WTC11 (cell line): ENCODE measurements around the gene RIC8B. TPM values are rescaled to one million over a fixed set of nuclear protein-coding genes. Genes with fewer than 3 reads are reported as not detected.

Source experiments
- ATAC-seq: fragments of 200-7000 bp; cut with Tn5 transposase; 2 replicates; pipeline ENCODE4 v1.10.0; 2021; ENCODE audit warnings: mild to moderate bottlenecking, moderate library complexity
- CTCF ChIA-PET: fragments of 300-600 bp; sonication (Branson Sonifier 250); formaldehyde crosslinking; loops from one replicate; lab custom pipeline; 2021; ENCODE audit warnings: antibody characterized with exemption; lab: Charles Lee
- POLR2A ChIA-PET: fragments of 350-600 bp; sonication (Branson Sonifier 250); formaldehyde crosslinking; loops from one replicate; lab custom pipeline; 2021; ENCODE audit warnings: antibody characterized with exemption; lab: Charles Lee
- DNase-seq: peaks from one replicate; pipeline ENCODE4 v3.0.0; 2021; ENCODE audit warnings: low spot score
- H3K27ac Mint-ChIP-seq: 2 replicates; pipeline ENCODE4 v1.8.0; 2021; ENCODE audit warnings: mixed read lengths
- H3K27me3 Mint-ChIP-seq: 2 replicates; pipeline ENCODE4 v1.8.0; 2021; ENCODE audit warnings: low read depth, mild to moderate bottlenecking, moderate library complexity, mixed read lengths
- H3K36me3 Mint-ChIP-seq: 2 replicates; pipeline ENCODE4 v1.8.0; 2021; ENCODE audit warnings: mixed read lengths
- H3K4me1 Mint-ChIP-seq: 2 replicates; pipeline ENCODE4 v1.8.0; 2022; ENCODE audit warnings: mixed read lengths
- H3K4me3 Mint-ChIP-seq: 2 replicates; pipeline ENCODE4 v1.8.0; 2021; ENCODE audit warnings: mild to moderate bottlenecking, moderate library complexity, mixed read lengths
- H3K9me3 Mint-ChIP-seq: 2 replicates; pipeline ENCODE4 v1.8.0; 2021; ENCODE audit warnings: mixed read lengths
- CREB1 ChIP-seq: sonication (generic); formaldehyde crosslinking; IDR thresholded peaks from 2 replicates; pipeline ENCODE4 v1.8.0; 2023; ENCODE audit warnings: mild to moderate bottlenecking, missing genetic modification reagents
- CREM ChIP-seq: sonication (generic); formaldehyde crosslinking; IDR thresholded peaks from 2 replicates; pipeline ENCODE4 v1.8.1; 2022; ENCODE audit warnings: mild to moderate bottlenecking, missing genetic modification reagents, moderate library complexity
- CTCF ChIP-seq: fragments of 200-600 bp; IDR thresholded peaks from 2 replicates; pipeline ENCODE4 v1.8.0; 2022; ENCODE audit warnings: antibody characterized with exemption
- ESRRA ChIP-seq: sonication (generic); formaldehyde crosslinking; IDR thresholded peaks from 2 replicates; pipeline ENCODE4 v1.8.1; 2022; ENCODE audit warnings: mild to moderate bottlenecking, missing genetic modification reagents, borderline replicate concordance
- GTF2I ChIP-seq: fragments of 250-450 bp; sonication (Bioruptor Pico); conservative IDR thresholded peaks from 2 replicates; pipeline ENCODE4 v1.4.0; 2021; ENCODE audit warnings: mild to moderate bottlenecking
- IRF2 ChIP-seq: sonication (generic); formaldehyde crosslinking; IDR thresholded peaks from 2 replicates; pipeline ENCODE4 v1.8.0; 2022; ENCODE audit warnings: low read depth, missing genetic modification reagents, borderline replicate concordance
- JAZF1 ChIP-seq: fragments of 250-450 bp; sonication (Bioruptor Pico); IDR thresholded peaks from 2 replicates; pipeline ENCODE4 v1.9.0; 2021; ENCODE audit warnings: moderate library complexity, mild to moderate bottlenecking, inconsistent platforms
- JUN ChIP-seq: sonication (generic); formaldehyde crosslinking; IDR thresholded peaks from 2 replicates; pipeline ENCODE4 v1.8.0; 2023; ENCODE audit warnings: mild to moderate bottlenecking, missing genetic modification reagents
- NFYB ChIP-seq: sonication (generic); formaldehyde crosslinking; conservative IDR thresholded peaks from 2 replicates; pipeline ENCODE4 v1.8.0; 2022; ENCODE audit warnings: low read depth, missing genetic modification reagents
- RELA ChIP-seq: sonication (generic); formaldehyde crosslinking; IDR thresholded peaks from 2 replicates; pipeline ENCODE4 v1.8.1; 2022; ENCODE audit warnings: missing genetic modification reagents, mild to moderate bottlenecking, borderline replicate concordance
- SMAD3 ChIP-seq: sonication (generic); formaldehyde crosslinking; IDR thresholded peaks from 2 replicates; pipeline ENCODE4 v1.8.0; 2022; ENCODE audit warnings: missing genetic modification reagents, mild to moderate bottlenecking, borderline replicate concordance
- ZNF138 ChIP-seq: sonication (generic); formaldehyde crosslinking; conservative IDR thresholded peaks from 2 replicates; pipeline ENCODE4 v1.8.1; 2022; ENCODE audit warnings: mild to moderate bottlenecking, moderate library complexity, missing genetic modification reagents
- ZNF232 ChIP-seq: sonication (generic); formaldehyde crosslinking; IDR thresholded peaks from 2 replicates; pipeline ENCODE4 v1.8.0; 2022; ENCODE audit warnings: mild to moderate bottlenecking, missing genetic modification reagents
- total RNA-seq: library from RNA; stranded (reverse); gene quantifications from 3 replicates; pipeline ENCODE4 v1.2.3, GENCODE V29; 2021
- TF ChIP-seq, protein P1 (sequence below): sonication (generic); formaldehyde crosslinking; conservative IDR thresholded peaks from 2 replicates; pipeline ENCODE4 v1.8.1; 2023; ENCODE audit warnings: mild to moderate bottlenecking, low read depth, missing genetic modification reagents, moderate library complexity
- TF ChIP-seq, protein P2 (sequence below): sonication (generic); formaldehyde crosslinking; IDR thresholded peaks from 2 replicates; pipeline ENCODE4 v1.8.0; 2022; ENCODE audit warnings: missing genetic modification reagents
- TF ChIP-seq, protein P3 (sequence below): sonication (generic); formaldehyde crosslinking; IDR thresholded peaks from 2 replicates; pipeline ENCODE4 v1.8.0; 2023; ENCODE audit warnings: missing genetic modification reagents, mild to moderate bottlenecking, borderline replicate concordance

RIC8B gene
- total RNA-seq, 1 experiment from 2014 or later, result 20.2 TPM

DNA sequence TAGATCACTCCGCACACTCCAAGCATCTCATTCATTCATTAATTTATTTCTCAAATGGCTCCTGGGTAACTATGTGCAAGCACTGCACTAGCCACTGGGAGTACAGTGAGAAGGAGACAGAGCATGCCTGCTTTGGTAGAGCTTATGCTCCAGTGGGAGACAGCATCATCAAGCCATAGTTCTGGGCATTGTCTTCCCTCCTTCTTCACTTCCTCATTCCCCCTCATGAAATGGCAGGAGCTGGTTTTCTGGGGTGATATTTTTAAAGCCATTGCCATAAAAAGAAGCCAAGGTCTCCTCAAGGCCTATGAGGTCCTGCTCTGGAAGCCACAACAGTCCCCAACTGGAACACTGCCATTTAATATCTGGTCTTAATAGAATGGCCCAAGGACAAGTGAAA is 20.2 kb upstream of the RIC8B start (continued):
- TF ChIP-seq ESRRA (CRISPR knock-in tag), result no peak
- TF ChIP-seq, protein P1, sequence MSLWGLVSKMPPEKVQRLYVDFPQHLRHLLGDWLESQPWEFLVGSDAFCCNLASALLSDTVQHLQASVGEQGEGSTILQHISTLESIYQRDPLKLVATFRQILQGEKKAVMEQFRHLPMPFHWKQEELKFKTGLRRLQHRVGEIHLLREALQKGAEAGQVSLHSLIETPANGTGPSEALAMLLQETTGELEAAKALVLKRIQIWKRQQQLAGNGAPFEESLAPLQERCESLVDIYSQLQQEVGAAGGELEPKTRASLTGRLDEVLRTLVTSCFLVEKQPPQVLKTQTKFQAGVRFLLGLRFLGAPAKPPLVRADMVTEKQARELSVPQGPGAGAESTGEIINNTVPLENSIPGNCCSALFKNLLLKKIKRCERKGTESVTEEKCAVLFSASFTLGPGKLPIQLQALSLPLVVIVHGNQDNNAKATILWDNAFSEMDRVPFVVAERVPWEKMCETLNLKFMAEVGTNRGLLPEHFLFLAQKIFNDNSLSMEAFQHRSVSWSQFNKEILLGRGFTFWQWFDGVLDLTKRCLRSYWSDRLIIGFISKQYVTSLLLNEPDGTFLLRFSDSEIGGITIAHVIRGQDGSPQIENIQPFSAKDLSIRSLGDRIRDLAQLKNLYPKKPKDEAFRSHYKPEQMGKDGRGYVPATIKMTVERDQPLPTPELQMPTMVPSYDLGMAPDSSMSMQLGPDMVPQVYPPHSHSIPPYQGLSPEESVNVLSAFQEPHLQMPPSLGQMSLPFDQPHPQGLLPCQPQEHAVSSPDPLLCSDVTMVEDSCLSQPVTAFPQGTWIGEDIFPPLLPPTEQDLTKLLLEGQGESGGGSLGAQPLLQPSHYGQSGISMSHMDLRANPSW (CRISPR knock-in tag), result no peak
- TF ChIP-seq JAZF1 (CRISPR knock-in tag), result no peak
- TF ChIP-seq, all 79 proteins: peak for 0

GRCh38 chr12:106757623-106758348 is 16.7 kb upstream of the RIC8B start:
- Mint-ChIP-seq H3K36me3 (no peaks in the 10 kb centered on the region), H3K9me3 (no peaks in the 10 kb centered on the region), H3K4me1 (peaks cover 36% of the 10 kb centered on the region), H3K4me3 (no peak overlapping the region), H3K27me3 (no peaks in the 10 kb centered on the region), H3K27ac (no peak overlapping the region)
- TF ChIP-seq CREB1 (no peak), ZNF138 (CRISPR knock-in tag) (no peak), CREM (CRISPR knock-in tag) (no peak), CTCF (no peak), NFYB (CRISPR knock-in tag) (no peak), RELA (CRISPR knock-in tag) (no peak), GTF2I (no peak), JUN (no peak), IRF2 (CRISPR knock-in tag) (no peak), SMAD3 (CRISPR knock-in tag) (no peak), ZNF232 (CRISPR knock-in tag) (no peak)
- TF ChIP-seq, protein P2, sequence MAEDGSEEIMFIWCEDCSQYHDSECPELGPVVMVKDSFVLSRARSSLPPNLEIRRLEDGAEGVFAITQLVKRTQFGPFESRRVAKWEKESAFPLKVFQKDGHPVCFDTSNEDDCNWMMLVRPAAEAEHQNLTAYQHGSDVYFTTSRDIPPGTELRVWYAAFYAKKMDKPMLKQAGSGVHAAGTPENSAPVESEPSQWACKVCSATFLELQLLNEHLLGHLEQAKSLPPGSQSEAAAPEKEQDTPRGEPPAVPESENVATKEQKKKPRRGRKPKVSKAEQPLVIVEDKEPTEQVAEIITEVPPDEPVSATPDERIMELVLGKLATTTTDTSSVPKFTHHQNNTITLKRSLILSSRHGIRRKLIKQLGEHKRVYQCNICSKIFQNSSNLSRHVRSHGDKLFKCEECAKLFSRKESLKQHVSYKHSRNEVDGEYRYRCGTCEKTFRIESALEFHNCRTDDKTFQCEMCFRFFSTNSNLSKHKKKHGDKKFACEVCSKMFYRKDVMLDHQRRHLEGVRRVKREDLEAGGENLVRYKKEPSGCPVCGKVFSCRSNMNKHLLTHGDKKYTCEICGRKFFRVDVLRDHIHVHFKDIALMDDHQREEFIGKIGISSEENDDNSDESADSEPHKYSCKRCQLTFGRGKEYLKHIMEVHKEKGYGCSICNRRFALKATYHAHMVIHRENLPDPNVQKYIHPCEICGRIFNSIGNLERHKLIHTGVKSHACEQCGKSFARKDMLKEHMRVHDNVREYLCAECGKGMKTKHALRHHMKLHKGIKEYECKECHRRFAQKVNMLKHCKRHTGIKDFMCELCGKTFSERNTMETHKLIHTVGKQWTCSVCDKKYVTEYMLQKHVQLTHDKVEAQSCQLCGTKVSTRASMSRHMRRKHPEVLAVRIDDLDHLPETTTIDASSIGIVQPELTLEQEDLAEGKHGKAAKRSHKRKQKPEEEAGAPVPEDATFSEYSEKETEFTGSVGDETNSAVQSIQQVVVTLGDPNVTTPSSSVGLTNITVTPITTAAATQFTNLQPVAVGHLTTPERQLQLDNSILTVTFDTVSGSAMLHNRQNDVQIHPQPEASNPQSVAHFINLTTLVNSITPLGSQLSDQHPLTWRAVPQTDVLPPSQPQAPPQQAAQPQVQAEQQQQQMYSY, result no peak
- TF ChIP-seq, protein P3, sequence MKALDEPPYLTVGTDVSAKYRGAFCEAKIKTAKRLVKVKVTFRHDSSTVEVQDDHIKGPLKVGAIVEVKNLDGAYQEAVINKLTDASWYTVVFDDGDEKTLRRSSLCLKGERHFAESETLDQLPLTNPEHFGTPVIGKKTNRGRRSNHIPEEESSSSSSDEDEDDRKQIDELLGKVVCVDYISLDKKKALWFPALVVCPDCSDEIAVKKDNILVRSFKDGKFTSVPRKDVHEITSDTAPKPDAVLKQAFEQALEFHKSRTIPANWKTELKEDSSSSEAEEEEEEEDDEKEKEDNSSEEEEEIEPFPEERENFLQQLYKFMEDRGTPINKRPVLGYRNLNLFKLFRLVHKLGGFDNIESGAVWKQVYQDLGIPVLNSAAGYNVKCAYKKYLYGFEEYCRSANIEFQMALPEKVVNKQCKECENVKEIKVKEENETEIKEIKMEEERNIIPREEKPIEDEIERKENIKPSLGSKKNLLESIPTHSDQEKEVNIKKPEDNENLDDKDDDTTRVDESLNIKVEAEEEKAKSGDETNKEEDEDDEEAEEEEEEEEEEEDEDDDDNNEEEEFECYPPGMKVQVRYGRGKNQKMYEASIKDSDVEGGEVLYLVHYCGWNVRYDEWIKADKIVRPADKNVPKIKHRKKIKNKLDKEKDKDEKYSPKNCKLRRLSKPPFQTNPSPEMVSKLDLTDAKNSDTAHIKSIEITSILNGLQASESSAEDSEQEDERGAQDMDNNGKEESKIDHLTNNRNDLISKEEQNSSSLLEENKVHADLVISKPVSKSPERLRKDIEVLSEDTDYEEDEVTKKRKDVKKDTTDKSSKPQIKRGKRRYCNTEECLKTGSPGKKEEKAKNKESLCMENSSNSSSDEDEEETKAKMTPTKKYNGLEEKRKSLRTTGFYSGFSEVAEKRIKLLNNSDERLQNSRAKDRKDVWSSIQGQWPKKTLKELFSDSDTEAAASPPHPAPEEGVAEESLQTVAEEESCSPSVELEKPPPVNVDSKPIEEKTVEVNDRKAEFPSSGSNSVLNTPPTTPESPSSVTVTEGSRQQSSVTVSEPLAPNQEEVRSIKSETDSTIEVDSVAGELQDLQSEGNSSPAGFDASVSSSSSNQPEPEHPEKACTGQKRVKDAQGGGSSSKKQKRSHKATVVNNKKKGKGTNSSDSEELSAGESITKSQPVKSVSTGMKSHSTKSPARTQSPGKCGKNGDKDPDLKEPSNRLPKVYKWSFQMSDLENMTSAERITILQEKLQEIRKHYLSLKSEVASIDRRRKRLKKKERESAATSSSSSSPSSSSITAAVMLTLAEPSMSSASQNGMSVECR, result no peak
- no peak for DNase-seq
- ChIA-PET CTCF (interaction anchor here (1.7 kb wide), 1 partner anchor 161 kb away, joined by 4 read pairs; no protein-coding TSS in a partner anchor), POLR2A (no interaction called here)
- ATAC-seq, result no peak
